ENCODE data around the gene MAPK8IP2.
"Not testable (repeated sequence)": the region's sequence is repeated elsewhere in the genome, so short reads cannot be mapped to it uniquely, and the experiment has no call there.

The MAPK8IP2 gene

GRCh38 chr22:50599816-50600455 is 657 bp upstream of the MAPK8IP2 start:
- no peak for DNase-seq (ENCODE audit: low read depth in 2 of 2)

GRCh38 chr22:50600967-50601668 is 525 bp downstream of the MAPK8IP2 start:
- DNase-seq (ENCODE audit: low read depth in 2 of 2): no peak

GRCh38 chr22:50601669-50602337 is 1.2 kb downstream of the MAPK8IP2 start:
- no peak for DNase-seq (ENCODE audit: low read depth in 2 of 2)

- no peak for DNase-seq (ENCODE audit: low read depth in 2 of 2)
These were observed 1.7 kb downstream of the MAPK8IP2 start for GRCh38 chr22:50602338-50602700.

GRCh38 chr22:50603511-50604255 is 3.1 kb downstream of the MAPK8IP2 start:
- no peak for DNase-seq (ENCODE audit: low read depth in 2 of 2)

GRCh38 chr22:50604256-50605001 is 3.8 kb downstream of the MAPK8IP2 start:
- no peak for DNase-seq (ENCODE audit: low read depth in 2 of 2)

- no peak for DNase-seq (ENCODE audit: low read depth in 2 of 2)
These were observed 4.5 kb downstream of the MAPK8IP2 start for GRCh38 chr22:50605002-50605612.

GRCh38 chr22:50605613-50606074 is 5.1 kb downstream of the MAPK8IP2 start:
- DNase-seq (ENCODE audit: low read depth in 2 of 2): no peak

GRCh38 chr22:50606165-50606945 is 5.8 kb downstream of the MAPK8IP2 start:
- no peak for DNase-seq (ENCODE audit: low read depth in 2 of 2)

- no peak for DNase-seq (ENCODE audit: low read depth in 2 of 2)
These were observed 6.5 kb downstream of the MAPK8IP2 start for GRCh38 chr22:50606946-50607658.

GRCh38 chr22:50607659-50608020 is 7.0 kb downstream of the MAPK8IP2 start:
- no peak for DNase-seq (ENCODE audit: low read depth in 2 of 2)

GRCh38 chr22:50608058-50608840 is 7.7 kb downstream of the MAPK8IP2 start:
- DNase-seq (ENCODE audit: low read depth in 2 of 2): not testable (repeated sequence)

GRCh38 chr22:50608996-50609395 is 8.4 kb downstream of the MAPK8IP2 start:
- no peak for DNase-seq (ENCODE audit: low read depth in 2 of 2)

- DNase-seq (ENCODE audit: low read depth in 2 of 2): no peak
These were observed 9.0 kb downstream of the MAPK8IP2 start for GRCh38 chr22:50609599-50609998.

- no peak for DNase-seq (ENCODE audit: low read depth in 2 of 2)
These were observed 9.5 kb downstream of the MAPK8IP2 start for GRCh38 chr22:50610041-50610451.

GRCh38 chr22:50610581-50610980 is 10.0 kb downstream of the MAPK8IP2 start:
- DNase-seq (ENCODE audit: low read depth in 2 of 2): no peak

- DNase-seq (ENCODE audit: low read depth in 2 of 2): no peak
These were observed 10.9 kb downstream of the MAPK8IP2 start for GRCh38 chr22:50611341-50612060.

GRCh38 chr22:50612168-50612527 is 11.6 kb downstream of the MAPK8IP2 start:
- no peak for DNase-seq (ENCODE audit: low read depth in 2 of 2)

All from fibroblast of skin of left biceps (primary cell).